GM04503 (cell line): ENCODE data around the gene SLC29A2.
A peak's percentile ranks its signal among the peaks of the same experiment; 100 is the strongest.

Source experiments
- DNase-seq: peaks from one replicate; pipeline ENCODE4 v3.0.0-alpha.2; 2012; ENCODE audit warnings: low read depth

SLC29A2 gene

DNA sequence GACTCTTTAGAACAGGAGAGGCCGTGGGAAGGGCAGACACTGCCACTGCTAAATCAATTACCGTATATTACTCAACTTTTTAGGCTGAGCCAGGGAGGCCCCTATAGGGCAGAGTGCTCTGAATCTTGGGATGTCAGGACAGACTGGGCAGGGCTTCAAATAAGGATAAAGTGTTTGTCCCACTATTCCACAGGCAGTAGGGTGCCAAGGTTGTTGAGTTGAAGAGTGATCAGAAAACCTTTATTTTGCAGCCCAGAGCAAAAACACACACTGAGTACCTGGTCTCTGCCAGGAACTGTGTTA is 22.5 kb downstream of the SLC29A2 start:
- no peak for DNase-seq

GRCh38 chr11:66347425-66348276 is 23.9 kb downstream of the SLC29A2 start, which contains the start of gene B4GAT1:
Gene B4GAT1 (minus strand): TSS chr11:66347629. CDS start chr11:66347545, 84 bp downstream.
- DNase-seq, result no peak

DNA sequence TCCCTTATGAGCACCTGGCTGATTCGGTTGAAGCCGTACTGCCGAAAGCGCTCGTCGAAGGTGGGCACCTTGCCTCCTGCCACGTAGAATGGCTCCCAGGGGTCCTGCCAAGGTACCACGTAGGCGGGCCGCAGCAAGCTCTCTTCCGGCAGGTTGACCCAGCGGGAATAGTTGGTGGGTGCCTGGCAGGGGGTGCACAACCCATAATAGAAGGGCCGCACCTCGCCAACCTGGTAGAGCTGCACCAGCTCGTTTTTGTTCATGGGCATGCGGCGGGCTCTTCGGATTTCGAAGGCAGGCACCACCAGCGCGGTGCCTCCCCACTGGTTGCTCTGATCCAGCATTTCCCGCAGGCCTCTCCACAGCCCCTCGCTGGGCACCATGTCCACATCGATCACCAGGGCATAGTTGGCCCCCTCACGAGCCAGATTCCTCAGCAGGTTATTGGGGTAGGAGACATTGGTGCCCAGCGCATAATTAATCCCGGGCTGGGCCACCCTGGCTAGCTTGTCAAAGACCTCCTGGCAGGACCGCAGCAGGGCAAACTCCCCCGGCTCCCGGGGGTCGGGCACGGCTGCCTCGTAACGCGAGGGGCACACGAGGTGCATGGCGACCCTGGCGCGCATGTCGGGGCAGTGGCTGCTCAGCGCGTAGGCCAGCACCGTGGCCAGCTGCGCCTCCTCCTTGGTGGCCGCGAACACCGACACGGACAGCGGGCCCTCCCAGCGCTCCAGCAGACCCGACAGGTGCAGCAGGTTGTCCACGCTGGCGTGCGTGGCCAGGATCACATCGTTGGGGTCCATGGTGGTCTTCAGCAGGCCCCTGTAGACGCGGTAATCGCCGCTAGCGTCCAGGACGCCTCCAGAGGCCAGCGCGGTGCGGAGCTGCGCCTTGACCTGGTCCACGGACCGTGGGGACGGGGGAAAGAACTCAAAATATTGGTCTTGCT is 24.8 kb downstream of the SLC29A2 start:
- no peak for DNase-seq

DNA sequence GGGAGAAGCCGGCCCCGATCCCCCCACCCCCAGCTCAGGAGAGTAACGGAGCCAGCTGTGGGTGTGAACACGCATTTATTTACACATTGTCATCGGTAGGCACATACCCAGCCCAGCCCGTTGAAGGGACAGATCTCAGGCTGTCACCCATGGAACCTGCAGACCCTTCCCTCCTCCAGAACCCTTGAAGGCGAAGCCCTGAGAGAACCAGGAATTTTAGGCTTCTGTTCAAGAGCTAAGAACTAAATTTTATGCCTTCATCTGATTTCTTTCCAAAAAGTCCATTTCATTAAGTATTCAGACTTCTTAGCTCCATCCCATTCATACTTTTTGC is 26.3 kb downstream of the SLC29A2 start:
- no peak for DNase-seq

GRCh38 chr11:66344550-66345315 is 26.8 kb downstream of the SLC29A2 start, which contains the start of gene BRMS1:
Gene BRMS1 (minus strand): TSS chr11:66345104. CDS start chr11:66342234, 2,870 bp downstream.
- DNase-seq, result peak; percentile 86

- DNase-seq, result no peak
Observed at GRCh38 chr11:66343176-66343575, 28.4 kb downstream of the SLC29A2 start.

GRCh38 chr11:66341502-66342126 is 29.9 kb downstream of the SLC29A2 start:
- DNase-seq, result no peak

DNA sequence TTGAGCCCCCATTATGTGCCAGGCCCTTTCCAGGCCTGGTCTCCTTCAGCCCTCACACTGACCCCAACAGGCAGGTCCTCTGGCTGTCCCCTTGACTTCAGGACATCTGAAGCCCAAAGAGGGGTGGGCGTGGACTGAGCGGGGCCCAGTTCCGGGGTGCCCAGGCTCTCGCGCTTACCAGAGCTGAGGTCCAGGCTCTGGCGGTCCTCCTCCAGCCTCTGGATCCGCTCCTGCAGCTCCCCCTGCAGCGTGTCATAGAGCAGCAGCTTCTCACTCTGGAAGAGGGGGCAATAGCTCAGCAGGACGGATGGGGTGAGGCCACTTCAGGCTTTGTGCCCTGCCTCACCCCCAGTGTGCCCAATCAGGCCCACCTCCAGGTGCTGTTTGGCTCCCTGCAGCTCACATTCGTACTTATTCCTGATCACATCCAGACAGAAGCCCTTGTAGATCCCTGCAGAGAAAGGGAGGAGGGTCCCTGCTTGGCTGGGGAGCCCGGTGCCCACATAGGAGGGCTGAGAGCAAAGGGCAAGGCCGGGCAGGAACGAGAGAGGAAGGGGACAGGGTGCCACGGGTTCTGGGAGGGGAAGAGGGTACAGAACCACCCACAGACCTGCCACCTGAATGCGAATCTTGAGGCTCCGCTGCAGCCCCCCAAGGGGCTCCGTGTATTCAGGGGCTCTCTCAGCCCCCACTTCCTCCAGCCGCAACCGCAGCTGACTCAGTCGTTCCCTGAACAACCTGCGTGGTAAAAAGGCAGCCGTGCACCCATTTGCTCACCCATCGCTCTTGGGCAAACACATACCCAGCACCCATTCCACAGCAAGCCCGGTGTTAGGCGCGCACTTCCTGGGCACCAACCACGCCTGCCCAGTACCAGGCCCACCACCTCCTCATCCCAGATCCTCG is 30.7 kb downstream of the SLC29A2 start:
- DNase-seq, result no peak

- DNase-seq, result no peak
Observed at GRCh38 chr11:66339686-66340483, 31.7 kb downstream of the SLC29A2 start.

DNA sequence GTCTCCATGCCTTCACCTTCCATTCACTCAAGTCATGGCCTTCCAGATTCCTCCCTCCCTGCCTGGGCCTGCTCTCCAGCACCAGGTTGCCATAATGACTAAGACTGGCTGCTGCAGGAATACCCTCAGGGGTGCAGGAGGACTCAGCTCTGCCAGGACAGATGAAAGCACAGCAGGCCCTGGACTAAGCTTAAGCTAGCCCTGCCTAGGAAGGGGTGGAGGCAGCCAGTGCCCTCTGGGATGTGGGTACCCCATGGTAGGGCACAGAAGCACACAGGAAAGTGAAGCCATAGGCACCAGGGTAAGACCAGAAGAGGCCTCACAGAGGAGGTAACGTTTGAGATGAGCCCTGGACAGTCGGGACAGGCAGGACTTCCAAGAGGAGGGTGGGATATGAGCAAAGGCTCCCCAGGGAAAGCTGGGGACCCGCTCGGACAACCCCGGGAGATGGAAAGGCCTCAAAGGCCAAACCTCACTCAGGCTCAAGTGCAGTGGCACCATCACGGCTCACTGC is 32.3 kb downstream of the SLC29A2 start:
- DNase-seq, result no peak

DNA sequence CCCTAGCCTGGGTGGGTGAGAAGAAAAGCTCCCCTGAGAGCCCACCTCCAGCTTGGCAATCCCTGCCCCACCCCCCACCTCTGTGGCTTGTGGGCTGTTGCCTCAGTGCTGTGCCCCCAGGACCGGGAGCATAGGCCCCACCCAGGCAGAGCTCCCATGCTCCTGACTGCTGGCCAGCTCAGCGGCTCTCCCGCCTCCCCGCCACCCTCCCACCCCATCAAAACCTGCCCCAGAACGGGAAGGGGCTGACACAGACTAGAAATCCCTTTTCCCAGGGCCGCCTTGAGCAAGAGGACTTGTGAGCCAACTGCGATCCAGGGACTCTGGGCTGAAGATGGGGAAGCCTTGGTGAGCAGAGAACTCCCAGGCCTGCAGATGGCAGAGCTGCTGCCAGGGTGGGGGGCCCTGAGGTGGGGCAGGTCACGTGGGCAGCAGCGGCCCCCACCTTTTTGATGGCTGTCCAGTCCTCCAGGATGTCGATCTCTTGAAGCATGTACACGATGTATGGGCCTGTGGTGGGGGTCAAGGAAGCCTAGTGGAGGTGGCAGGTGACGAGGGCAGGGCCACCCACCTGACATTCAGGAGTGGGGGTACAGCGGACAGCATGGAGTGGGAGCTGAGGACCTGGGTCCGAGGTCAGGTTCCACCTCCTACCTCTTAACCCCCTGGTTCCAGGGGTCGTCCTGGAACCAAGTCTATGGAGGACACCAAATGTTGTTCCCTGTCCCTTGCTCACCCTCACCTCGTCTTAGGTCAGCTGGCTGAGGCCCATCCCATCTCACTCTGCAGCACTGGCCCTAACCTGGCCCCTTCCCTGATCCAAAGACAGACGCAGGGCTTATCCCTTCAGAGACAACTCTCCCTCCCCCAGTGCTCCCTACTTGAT is 33.0 kb downstream of the SLC29A2 start:
- no peak for DNase-seq

DNA sequence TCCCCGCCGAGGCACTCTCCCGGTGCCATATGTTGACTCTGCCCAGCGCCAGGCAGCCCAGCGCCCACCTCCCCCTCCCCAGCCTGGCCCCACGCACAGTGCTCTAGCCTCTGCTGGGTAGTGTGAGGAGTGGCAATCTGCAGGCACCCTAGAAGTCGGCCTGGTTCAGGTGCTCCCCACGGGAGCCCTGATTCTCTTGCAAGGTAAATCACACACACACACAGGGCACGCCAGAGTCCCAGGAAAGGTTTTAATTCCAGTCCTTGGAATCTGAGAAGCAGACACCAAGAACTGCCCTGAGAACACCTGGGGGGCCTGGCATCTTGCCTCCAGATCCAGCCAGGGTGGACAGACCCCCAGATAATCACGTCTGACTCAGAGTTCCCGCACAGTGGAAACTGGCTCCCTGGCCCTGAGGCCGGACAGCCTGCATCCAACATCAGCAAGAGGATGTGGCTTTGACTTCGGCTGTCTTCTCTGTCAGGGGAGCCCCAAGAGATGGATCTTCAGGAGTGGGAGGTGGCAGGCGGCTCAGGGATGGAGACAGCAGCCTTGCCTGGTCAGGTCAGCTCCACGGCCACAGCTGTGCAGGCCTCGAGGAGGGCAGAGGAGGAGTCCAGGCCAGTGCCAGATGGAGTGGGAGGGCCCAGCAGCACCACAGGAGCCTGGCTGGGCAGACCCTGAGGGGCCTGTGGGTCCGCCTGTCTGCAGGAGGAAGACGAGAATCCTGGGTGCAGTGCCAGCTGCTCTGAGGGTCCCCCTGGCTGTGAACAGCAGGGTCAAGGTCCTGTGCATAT is 34.3 kb downstream of the SLC29A2 start:
- no peak for DNase-seq

DNA sequence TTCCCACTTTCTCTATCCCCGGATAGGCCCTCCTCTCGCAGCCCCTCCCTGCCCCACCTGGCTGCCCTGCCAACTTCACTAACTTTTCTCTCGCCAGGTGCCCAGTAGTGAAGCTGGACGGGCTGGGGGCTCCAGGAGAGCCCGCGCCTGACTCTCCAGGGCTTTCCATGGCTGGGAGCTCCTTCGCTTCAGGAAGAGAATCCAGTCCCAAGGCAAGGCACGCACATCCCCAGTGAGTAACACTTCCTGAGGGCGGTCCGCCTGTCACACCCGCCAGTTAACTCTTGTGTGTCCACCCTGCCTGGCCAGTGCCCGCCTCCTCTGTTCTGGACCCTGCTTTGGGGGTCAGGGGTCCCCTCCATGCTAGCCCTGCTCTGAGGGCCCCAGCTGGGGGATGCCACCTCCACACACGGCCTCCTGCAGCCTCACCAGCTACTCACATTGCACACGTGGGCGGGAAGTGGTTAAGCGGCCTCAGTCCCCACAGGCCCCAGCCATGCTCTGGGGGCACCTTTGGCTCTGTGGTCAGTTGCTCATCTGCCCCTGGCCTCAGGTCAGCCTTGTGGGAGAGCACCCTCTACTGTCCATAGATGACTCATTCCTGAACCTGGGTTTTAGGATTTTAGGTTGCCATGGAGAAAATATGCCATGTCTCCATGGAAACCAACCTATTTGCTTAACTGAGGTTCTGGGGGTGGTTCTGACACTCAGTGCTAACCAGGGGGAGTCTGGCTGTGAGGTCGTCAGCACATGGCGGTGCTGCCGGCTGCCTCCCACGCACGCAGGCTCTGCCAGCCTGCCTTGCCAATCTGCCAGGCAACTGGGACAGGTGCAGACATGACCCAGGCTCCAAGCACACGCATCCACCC is 35.1 kb downstream of the SLC29A2 start, which contains the start of gene RIN1:
Gene RIN1 (minus strand): TSS at position 201 of the 869 bp plus-strand sequence. CDS start 32 bp downstream, at position 169.
- DNase-seq, result peak; percentile 95

- no peak for DNase-seq
Observed at GRCh38 chr11:66335531-66336233, 35.9 kb downstream of the SLC29A2 start.

- DNase-seq, result no peak
Observed at GRCh38 chr11:66334605-66335442, 36.7 kb downstream of the SLC29A2 start.
